GM13977 (cell line): Measurements from ENCODE around the gene DENND2C.

ENCODE experiments used
- DNase-seq: peaks from one replicate; pipeline ENCODE4 v3.0.0; 2012; ENCODE audit warnings: low spot score
- in situ Hi-C: fragments of 300-500 bp; cut with MboI; formaldehyde crosslinking; loops from one replicate; pipeline ENCODE4 v1.12.0; 2022; ENCODE audit warnings: low sequenced_read_pairs, low pct_unique_long_range_greater_than_20kb, mixed read lengths, inconsistent platforms; ENCODE audit not compliant: unreplicated experiment
- TF ChIP-seq, protein P1 (sequence below): IDR thresholded peaks from 2 replicates; pipeline ENCODE4 v1.5.1; 2012; ENCODE audit warnings: mild to moderate bottlenecking, control low read depth; ENCODE audit not compliant: insufficient read depth; ENCODE audit errors: extremely low read depth, missing control alignments

Gene DENND2C

DNA sequence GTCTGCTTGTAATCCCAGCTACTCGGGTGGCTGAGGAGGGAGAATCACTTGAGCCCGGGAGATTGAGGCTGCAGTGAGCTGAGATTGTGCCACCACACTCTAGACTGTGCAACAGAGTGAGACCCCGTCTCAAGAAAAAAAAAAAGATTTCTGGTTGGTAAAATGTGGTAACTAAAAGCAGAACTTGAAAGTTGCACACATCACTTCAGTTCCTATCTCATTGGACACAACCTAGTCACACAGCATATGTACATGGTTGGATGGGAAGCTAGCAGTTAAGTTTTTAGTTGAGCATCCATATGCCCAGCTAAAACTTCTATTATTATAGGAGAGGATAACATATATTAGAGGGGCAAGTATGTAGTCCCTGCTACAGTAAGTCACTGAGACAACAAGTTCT, 110.5 kb downstream of the DENND2C start:
- in situ Hi-C loops, result no loop called here
- TF ChIP-seq, protein P1, sequence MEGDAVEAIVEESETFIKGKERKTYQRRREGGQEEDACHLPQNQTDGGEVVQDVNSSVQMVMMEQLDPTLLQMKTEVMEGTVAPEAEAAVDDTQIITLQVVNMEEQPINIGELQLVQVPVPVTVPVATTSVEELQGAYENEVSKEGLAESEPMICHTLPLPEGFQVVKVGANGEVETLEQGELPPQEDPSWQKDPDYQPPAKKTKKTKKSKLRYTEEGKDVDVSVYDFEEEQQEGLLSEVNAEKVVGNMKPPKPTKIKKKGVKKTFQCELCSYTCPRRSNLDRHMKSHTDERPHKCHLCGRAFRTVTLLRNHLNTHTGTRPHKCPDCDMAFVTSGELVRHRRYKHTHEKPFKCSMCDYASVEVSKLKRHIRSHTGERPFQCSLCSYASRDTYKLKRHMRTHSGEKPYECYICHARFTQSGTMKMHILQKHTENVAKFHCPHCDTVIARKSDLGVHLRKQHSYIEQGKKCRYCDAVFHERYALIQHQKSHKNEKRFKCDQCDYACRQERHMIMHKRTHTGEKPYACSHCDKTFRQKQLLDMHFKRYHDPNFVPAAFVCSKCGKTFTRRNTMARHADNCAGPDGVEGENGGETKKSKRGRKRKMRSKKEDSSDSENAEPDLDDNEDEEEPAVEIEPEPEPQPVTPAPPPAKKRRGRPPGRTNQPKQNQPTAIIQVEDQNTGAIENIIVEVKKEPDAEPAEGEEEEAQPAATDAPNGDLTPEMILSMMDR, result no peak
- DNase-seq, result no peak

DNA sequence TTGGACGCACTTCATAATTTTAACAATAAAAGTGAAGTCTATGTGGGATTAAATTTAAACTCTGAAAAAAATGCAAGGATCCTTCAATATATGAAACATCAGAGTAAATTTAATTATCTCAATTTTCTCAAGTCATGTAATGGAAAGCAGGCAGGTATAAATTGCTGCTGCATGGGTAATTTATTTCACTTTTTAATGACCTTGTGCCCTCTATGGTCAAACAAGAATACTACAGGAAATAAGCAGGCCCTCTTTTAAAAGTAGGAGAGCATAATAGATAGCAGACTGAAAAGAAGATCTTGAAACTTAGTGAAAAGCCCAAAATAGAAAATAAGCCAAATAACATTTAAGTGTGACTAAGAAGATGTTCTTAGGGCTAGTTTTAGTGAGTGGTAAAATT, 111.3 kb downstream of the DENND2C start:
- TF ChIP-seq, protein P1, result peak; percentile 52
- in situ Hi-C loops, result no loop called here
- peak; percentile 37 for DNase-seq

DNA sequence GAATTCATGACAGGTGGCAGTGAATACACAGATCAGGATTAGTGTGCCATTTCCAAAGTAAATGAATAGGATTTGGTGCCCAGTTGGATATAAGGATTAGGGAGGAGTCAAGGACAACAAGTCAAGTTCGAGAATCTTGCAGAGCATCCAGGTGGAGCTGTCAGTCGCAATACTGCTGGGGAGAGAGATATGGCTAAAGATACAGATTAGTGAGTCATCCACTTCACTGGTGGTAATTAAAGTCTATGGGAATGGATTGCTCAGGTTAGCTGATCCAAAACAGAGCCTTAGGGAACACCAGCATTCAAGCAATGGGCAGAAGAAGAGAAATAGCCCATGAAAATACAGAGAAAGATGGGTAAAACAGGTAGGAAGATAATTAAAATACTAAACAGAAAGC, 115.3 kb downstream of the DENND2C start:
- DNase-seq, result no peak
- TF ChIP-seq, protein P1, result no peak
- in situ Hi-C loops, result no loop called here

DNA sequence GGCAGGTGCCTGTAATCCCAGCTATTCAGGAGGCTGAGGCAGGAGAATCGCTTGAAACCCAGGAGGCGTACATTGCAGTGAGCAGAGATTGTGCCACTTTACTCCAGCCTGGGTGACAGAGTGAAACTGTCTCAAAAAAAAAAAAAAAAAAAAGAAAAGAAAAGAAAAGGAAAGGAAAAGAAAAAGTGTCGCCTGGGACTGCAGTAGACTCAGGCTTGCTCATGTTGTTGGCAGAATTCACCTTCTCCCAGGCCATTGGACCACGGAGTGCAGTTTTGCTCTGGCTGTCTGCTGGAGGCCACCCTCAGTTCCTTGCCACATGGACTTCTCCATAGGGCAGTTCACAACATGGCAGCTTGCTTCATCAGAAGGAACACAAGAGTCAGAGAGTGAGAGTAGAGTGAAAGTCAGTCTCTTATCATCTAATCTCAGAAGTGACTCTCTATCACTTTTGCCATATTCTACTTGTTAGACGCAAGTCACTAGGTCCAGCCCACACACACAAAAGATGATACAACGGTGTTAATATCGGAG, 117.7 kb downstream of the DENND2C start:
- in situ Hi-C loops, result no loop called here
- DNase-seq, result no peak
- TF ChIP-seq, protein P1, result no peak

DNA sequence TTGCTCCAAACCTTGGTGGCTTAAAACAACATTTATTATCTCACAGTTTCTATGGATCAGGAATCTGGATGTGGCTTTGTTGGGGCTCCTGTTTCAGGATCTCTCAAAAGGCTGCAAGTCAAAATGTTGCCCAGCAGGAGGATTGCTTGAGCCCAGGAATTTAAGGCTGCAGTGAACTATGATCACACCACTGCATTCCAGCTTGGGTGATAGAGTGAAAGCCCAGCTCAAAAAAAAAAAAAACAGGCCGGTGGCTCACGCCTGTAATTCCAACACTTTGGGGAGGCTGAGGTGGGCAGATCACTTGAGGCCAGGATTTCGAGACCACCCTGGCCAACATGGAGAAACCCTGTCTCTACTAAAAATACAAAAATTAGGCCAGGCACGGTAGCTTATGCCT, 118.4 kb downstream of the DENND2C start:
- in situ Hi-C loops, result no loop called here
- DNase-seq, result no peak

DNA sequence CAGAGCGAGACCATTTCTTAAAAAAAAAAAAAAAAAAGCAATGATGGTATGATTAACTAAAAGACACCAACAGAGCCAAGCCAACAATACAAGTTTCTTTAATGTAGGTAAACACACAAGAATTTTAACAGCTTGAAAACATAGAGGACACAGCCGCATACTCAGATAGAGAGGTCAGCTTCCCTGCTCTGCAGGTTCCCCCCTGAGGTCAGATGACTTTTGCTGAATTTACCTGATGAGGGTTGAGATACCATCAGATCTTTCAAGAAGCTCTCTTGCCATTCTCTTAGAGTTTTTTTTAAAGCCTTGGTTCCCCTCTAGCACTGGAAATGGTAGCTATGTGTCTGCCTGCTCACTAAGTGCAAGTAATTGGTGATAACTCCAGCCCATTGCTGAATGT, 119.5 kb downstream of the DENND2C start:
- in situ Hi-C loops, result no loop called here
- DNase-seq, result no peak
- TF ChIP-seq, protein P1, result no peak

More for the DNA sequence above, 118.4 kb downstream of the DENND2C start:
- TF ChIP-seq, protein P1, result no peak

DNA sequence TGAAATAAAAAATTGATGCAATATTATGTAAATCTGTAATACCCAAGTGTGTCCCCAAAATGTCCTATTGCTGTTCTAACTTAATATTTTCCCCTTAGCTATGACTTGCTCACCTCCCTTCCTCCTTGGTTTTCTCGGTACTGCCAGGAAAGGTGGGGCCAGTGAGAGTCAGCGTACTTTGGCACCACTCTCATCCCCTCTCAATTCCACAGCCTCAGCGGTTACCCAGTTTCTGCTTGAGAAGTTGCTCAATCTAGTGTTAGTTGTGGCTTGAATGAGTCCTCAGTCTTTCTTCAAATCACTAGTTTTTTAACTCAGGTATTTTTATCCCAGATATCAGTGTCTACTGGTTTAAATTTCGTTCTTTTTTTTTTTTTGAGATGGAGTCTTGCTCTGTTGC, 120.7 kb downstream of the DENND2C start:
- no peak for DNase-seq
- in situ Hi-C loops, result no loop called here
- TF ChIP-seq, protein P1, result no peak
